ENCODE data around the gene KCNQ2. TPM values are rescaled to one million over a fixed set of nuclear protein-coding genes. Genes with fewer than 3 reads are reported as not detected.

The KCNQ2 gene
- total RNA-seq, 4 donors from 2014 or later = not detected

- WGBS, 2 donors = 91 to 92% methylated on average over 2 of the region's 2 CpGs
- peaks cover 0 to 11% (median 0%) of the 10 kb centered on the region in 4 donors for H3K4me1 ChIP-seq
- no peak for TF ChIP-seq CTCF (IDR thresholded peaks at IDR 0.05)
- no peak for TF ChIP-seq EP300 (IDR thresholded peaks at IDR 0.05)
- no peak for TF ChIP-seq POLR2A (IDR thresholded peaks at IDR 0.05)
- H3K36me3 ChIP-seq = no peaks in the 10 kb centered on the region
- H3K27me3 ChIP-seq = peaks cover 0 to 70% of the 10 kb centered on the region in 2 donors
- DNase-seq (ENCODE audit: low spot score in 2 of 2) = no peak
- no peaks in the 10 kb centered on the region for H3K9me3 ChIP-seq
- H3K4me3 ChIP-seq = no peak overlapping the region
- no peak overlapping the region for H3K27ac ChIP-seq
Measured at GRCh38 chr20:63492518-63492917, 20.1 kb upstream of the KCNQ2 start.

GRCh38 chr20:63491635-63492230 is 19.3 kb upstream of the KCNQ2 start:
- Histone ChIP-seq H3K4me3 (no peak overlapping the region), H3K9me3 (no peaks in the 10 kb centered on the region), H3K4me1 (peaks cover 0 to 10% (median 0%) of the 10 kb centered on the region in 4 donors), H3K27me3 (peaks cover 0 to 67% of the 10 kb centered on the region in 2 donors), H3K36me3 (no peaks in the 10 kb centered on the region), H3K27ac (no peak overlapping the region)
- 58 to 62% methylated on average over 4 of the region's 4 CpGs for WGBS, 2 donors
- no peak for TF ChIP-seq CTCF (IDR thresholded peaks at IDR 0.05)
- no peak for TF ChIP-seq POLR2A (IDR thresholded peaks at IDR 0.05)
- TF ChIP-seq EP300 (IDR thresholded peaks at IDR 0.05) = no peak
- DNase-seq (ENCODE audit: low spot score in 2 of 2) = no peak

- 78 to 93% methylated on average over 2 to 4 of the region's 4 CpGs for WGBS, 2 donors
- TF ChIP-seq CTCF (IDR thresholded peaks at IDR 0.05) = no peak
- no peak for TF ChIP-seq POLR2A (IDR thresholded peaks at IDR 0.05)
- no peak for TF ChIP-seq EP300 (IDR thresholded peaks at IDR 0.05)
- peaks cover 0 to 5% (median 0%) of the 10 kb centered on the region in 4 donors for H3K9me3 ChIP-seq
- peaks cover 0 to 5% (median 0%) of the 10 kb centered on the region in 4 donors for H3K4me1 ChIP-seq
- no peaks in the 10 kb centered on the region for H3K36me3 ChIP-seq
- peaks cover 0 to 66% of the 10 kb centered on the region in 2 donors for H3K27me3 ChIP-seq
- H3K27ac ChIP-seq = no peak overlapping the region
- H3K4me3 ChIP-seq = no peak overlapping the region
- DNase-seq (ENCODE audit: low spot score in 2 of 2) = no peak
Measured at GRCh38 chr20:63491078-63491477, 18.6 kb upstream of the KCNQ2 start.

GRCh38 chr20:63490416-63490815 is 18.0 kb upstream of the KCNQ2 start:
- Histone ChIP-seq H3K27ac (no peak overlapping the region), H3K36me3 (no peaks in the 10 kb centered on the region), H3K9me3 (peaks cover 0 to 5% (median 0%) of the 10 kb centered on the region in 4 donors), H3K4me1 (peaks cover 0 to 5% (median 0%) of the 10 kb centered on the region in 4 donors), H3K4me3 (no peak overlapping the region), H3K27me3 (peaks cover 0 to 66% of the 10 kb centered on the region in 2 donors)
- TF ChIP-seq CTCF (IDR thresholded peaks at IDR 0.05) = no peak
- TF ChIP-seq EP300 (IDR thresholded peaks at IDR 0.05) = no peak
- no peak for TF ChIP-seq POLR2A (IDR thresholded peaks at IDR 0.05)
- DNase-seq (ENCODE audit: low spot score in 2 of 2) = no peak
- WGBS, 2 donors = 75 to 76% methylated on average over 23 to 24 of the region's 24 CpGs

- 15 to 27% methylated on average over 20 to 61 of the region's 83 CpGs for WGBS, 2 donors
- TF ChIP-seq POLR2A (IDR thresholded peaks at IDR 0.05) (no peak), EP300 (IDR thresholded peaks at IDR 0.05) (no peak), CTCF (IDR thresholded peaks at IDR 0.05) (no peak)
- DNase-seq (ENCODE audit: low spot score in 2 of 2) = no peak
- no peak overlapping the region for H3K27ac ChIP-seq
- H3K36me3 ChIP-seq = no peaks in the 10 kb centered on the region
- peaks cover 0 to 74% of the 10 kb centered on the region in 2 donors for H3K27me3 ChIP-seq
- no peak overlapping the region for H3K4me3 ChIP-seq
- H3K4me1 ChIP-seq = peaks cover 0 to 5% (median 0%) of the 10 kb centered on the region in 4 donors
- peaks cover 0 to 5% (median 0%) of the 10 kb centered on the region in 4 donors for H3K9me3 ChIP-seq
Measured at GRCh38 chr20:63488315-63489251, 16.1 kb upstream of the KCNQ2 start.
